Skin of body (tissue), 2 donors: ENCODE measurements around the gene LY6G5B. TPM values are rescaled to one million over a fixed set of nuclear protein-coding genes. Genes with fewer than 3 reads are reported as not detected.
"Not testable (repeated sequence)": the region's sequence is repeated elsewhere in the genome, so short reads cannot be mapped to it uniquely, and the experiment has no call there.

Source experiments
- DNase-seq: peaks from one replicate; lab custom pipeline; 2025; lab: John Stamatoyannopoulos, UW
- total RNA-seq: library from RNA; depleted of rRNA; stranded (reverse); fragments of >200 nt; gene quantifications from one replicate; pipeline ENCODE4 v1.2.3, GENCODE V29; 2014

The LY6G5B gene
- total RNA-seq, 1 donor from 2014 or later: 4.0 TPM

- DNase-seq: no peak
Observed at GRCh38 chr6:31690231-31691077, 20.7 kb downstream of the LY6G5B start.

GRCh38 chr6:31691078-31691463 is 21.3 kb downstream of the LY6G5B start:
- DNase-seq: no peak

GRCh38 chr6:31691564-31692108 is 21.9 kb downstream of the LY6G5B start:
- DNase-seq: no peak

- DNase-seq: no peak
Observed at GRCh38 chr6:31692353-31692752, 22.6 kb downstream of the LY6G5B start.

- DNase-seq: no peak
Observed at GRCh38 chr6:31692886-31693285, 23.1 kb downstream of the LY6G5B start.

GRCh38 chr6:31693535-31693934 is 23.8 kb downstream of the LY6G5B start:
- DNase-seq: no peak

- no peak for DNase-seq
Observed at GRCh38 chr6:31697555-31697954, 27.8 kb downstream of the LY6G5B start.

GRCh38 chr6:31700740-31701401 is 31.1 kb downstream of the LY6G5B start:
- DNase-seq: no peak

- no peak for DNase-seq
Observed at GRCh38 chr6:31701666-31702404, 32.1 kb downstream of the LY6G5B start.

- DNase-seq: no peak
Observed at GRCh38 chr6:31702405-31702818, 32.6 kb downstream of the LY6G5B start.

- peak; percentile 99 for DNase-seq
Observed at GRCh38 chr6:31702819-31703716, 33.3 kb downstream of the LY6G5B start, which contains the start of gene ABHD16A. ABHD16A (minus strand) TSS chr6:31703324; CDS start chr6:31703281, 43 bp downstream.

- no peak for DNase-seq
Observed at GRCh38 chr6:31705931-31706330, 36.2 kb downstream of the LY6G5B start.

GRCh38 chr6:31706599-31706998 is 36.8 kb downstream of the LY6G5B start, which contains the start of gene LY6G6F:
LY6G6F (plus strand) TSS chr6:31706866; CDS start chr6:31706907, 41 bp downstream.
- no peak for DNase-seq

GRCh38 chr6:31707701-31708100 is 37.9 kb downstream of the LY6G5B start:
- DNase-seq: no peak

- DNase-seq: no peak
Observed at GRCh38 chr6:31708224-31708623, 38.4 kb downstream of the LY6G5B start.

GRCh38 chr6:31709157-31709556 is 39.4 kb downstream of the LY6G5B start:
- not testable (repeated sequence) for DNase-seq

GRCh38 chr6:31710523-31711219 is 40.9 kb downstream of the LY6G5B start:
- no peak for DNase-seq

- no peak for DNase-seq
Observed at GRCh38 chr6:31711233-31711632, 41.5 kb downstream of the LY6G5B start.

GRCh38 chr6:31712296-31712695 is 42.5 kb downstream of the LY6G5B start:
- DNase-seq: no peak

GRCh38 chr6:31713465-31713864 is 43.7 kb downstream of the LY6G5B start:
- DNase-seq: no peak
